NCI-H2029 treated with DMSO at 0.1 percent for 48 hours (cell line): ENCODE measurements around the gene ICAM3.

Experiments used
- DNase-seq: peaks from one replicate; lab custom pipeline; 2025; lab: John Stamatoyannopoulos, UW

Gene ICAM3

DNA sequence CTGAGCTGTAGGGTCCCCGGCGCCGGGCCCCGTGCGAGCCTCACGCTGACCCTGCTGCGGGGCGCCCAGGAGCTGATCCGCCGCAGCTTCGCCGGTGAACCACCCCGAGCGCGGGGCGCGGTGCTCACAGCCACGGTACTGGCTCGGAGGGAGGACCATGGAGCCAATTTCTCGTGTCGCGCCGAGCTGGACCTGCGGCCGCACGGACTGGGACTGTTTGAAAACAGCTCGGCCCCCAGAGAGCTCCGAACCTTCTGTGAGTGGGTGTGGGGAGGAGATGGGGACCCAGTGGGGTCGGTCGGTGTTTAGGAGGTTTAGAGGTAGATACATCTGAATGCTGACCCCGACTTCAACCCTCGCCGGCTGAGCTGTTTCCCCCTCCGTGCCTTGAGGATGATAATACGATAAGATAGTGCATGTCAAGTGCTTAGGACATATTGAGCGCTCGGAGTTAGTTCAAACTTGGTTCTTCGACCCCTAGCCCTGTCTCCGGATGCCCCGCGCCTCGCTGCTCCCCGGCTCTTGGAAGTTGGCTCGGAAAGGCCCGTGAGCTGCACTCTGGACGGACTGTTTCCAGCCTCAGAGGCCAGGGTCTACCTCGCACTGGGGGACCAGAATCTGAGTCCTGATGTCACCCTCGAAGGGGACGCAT is 47.7 kb downstream of the ICAM3 start:
- no peak for DNase-seq

DNA sequence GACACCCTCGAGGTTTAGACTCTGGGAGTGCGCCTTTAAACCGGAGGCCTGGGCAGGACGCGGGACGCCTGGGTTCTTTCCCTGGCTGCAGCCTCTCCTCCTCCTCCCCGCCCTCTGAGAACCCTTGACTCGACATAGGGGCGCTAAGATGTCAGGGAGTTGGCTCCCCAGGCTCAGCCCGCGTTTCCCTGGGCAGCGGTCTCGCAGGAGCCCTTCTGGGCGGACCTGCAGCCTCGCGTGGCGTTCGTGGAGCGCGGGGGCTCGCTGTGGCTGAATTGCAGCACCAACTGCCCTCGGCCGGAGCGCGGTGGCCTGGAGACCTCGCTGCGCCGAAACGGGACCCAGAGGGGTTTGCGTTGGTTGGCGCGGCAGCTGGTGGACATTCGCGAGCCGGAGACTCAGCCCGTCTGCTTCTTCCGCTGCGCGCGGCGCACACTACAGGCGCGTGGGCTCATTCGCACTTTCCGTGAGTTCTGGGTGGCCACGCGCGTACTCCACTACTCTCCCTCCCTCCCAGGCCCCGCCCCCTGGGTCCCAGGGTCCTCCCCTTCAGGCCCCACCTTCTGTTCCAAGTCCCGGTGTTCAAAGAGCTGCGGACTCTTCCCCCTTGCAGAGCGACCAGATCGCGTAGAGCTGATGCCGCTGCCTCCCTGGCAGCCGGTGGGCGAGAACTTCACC is 48.4 kb downstream of the ICAM3 start:
- DNase-seq: no peak

DNA sequence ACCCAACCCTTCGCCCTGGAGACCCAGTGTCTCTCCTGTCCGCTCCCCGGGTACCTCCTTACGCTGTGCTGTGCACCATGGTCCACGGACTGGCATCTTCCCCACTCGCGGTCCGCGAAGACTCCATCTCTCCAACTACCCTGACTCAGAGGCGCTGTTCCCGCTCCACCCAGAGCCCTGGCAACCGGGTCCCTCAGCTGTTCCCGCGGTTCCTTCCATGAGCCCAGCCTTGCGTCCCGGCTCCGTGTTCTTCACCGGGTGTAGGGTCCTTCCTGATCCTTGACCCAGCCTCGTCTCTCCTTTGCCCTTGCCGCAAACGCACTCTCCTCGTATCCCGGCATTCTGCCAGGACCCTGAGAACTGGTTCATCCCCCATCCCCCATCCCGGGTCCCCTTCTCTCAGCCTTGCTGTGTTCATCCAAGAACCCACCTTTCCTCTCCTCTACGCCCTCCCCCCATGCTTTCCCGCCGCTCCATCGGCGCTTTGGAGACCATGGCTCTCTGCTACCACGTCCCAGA is 49.0 kb downstream of the ICAM3 start:
- no peak for DNase-seq

DNA sequence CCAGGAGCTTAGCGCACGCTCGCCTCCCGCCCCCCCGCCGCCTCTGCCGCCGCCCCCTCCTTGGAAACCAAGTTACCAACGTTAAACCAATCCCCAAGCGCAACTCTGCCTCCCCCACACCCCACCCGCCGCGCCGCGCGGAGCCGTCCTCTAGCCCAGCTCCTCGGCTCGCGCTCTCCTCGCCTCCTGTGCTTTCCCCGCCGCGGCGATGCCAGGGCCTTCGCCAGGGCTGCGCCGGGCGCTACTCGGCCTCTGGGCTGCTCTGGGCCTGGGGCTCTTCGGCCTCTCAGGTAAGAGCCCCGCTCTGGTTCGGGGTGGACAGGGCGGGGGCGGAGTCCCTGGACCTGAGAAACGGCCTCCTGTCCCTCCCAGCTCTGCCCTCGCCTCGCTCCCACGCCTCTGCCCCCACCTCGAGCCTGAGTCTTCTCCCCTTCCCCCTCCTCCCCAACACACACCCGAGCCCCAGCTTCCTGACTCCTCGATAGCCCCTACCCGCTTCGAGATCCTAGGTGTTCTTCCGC is 49.5 kb downstream of the ICAM3 start, which contains the start of gene ICAM5:
Gene ICAM5, plus strand, starts transcription at position 117 of the 521 bp plus-strand sequence. Its CDS starts 92 bp downstream, at position 209.
- no peak for DNase-seq

DNA sequence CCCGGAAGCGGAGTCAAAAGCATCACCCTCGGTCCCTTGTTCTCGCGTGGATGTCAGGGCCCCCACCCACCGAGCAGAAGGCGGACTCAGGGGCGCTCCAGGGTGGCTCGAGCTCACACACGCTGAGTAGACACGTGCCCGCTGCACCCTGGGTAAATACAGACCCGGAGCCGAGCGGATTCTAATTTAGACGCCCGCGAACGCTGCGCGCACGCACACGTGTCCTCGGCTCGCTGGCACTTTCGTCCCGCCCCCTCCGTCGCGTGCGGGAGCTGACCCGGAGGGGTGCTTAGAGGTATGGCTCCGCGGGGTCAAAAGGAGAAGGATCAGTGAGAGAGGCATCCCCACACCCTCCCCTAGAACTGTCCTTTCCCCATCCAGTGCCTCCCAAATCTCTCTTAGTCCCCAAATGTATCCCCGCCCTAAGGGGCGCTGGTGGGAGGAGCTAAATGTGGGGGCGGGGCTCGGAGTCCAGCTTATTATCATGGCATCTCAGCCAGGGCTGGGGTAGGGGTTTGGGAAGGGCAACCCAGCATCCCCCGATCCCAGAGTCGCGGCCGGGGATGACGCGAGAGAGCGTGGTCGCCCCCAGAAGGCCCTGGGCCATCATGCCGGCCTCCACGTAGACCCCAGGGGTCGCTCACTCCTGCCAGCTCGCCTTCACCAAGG is 50.1 kb downstream of the ICAM3 start:
- no peak for DNase-seq

DNA sequence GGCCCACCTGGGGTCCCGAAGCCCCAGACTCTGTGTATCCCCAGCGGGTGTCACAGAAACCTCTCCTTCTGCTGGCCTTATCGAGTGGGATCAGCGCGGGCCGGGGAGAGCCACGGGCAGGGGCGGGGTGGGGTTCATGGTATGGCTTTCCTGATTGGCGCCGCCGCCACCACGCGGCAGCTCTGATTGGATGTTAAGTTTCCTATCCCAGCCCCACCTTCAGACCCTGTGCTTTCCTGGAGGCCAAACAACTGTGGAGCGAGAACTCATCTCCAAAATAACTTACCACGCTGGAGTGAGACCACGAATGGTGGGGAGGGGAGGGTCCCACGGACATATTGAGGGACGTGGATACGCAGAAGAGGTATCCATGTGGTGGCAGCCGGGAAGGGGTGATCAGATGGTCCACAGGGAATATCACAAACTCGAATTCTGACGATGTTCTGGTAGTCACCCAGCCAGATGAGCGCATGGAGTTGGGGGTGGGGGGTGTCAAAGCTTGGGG is 50.7 kb downstream of the ICAM3 start:
- no peak for DNase-seq

DNA sequence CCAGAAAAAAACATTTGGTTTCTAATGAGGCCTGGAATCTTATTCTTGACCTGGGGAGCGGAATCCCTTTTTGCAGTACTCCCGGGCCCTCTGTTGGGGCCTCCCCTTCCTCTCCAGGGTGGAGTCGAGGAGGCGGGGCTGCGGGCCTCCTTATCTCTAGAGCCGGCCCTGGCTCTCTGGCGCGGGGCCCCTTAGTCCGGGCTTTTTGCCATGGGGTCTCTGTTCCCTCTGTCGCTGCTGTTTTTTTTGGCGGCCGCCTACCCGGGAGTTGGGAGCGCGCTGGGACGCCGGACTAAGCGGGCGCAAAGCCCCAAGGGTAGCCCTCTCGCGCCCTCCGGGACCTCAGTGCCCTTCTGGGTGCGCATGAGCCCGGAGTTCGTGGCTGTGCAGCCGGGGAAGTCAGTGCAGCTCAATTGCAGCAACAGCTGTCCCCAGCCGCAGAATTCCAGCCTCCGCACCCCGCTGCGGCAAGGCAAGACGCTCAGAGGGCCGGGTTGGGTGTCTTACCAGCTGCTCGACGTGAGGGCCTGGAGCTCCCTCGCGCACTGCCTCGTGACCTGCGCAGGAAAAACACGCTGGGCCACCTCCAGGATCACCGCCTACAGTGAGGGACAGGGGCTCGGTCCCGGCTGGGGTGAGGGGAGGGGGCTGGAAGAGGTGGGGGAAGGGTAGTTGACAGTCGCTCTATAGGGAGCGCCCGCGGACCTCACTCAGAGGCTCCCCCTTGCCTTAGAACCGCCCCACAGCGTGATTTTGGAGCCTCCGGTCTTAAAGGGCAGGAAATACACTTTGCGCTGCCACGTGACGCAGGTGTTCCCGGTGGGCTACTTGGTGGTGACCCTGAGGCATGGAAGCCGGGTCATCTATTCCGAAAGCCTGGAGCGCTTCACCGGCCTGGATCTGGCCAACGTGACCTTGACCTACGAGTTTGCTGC is 52.4 kb downstream of the ICAM3 start, which contains the start of gene ICAM4:
Gene ICAM4, plus strand, starts transcription at position 153 of the 935 bp plus-strand sequence. Its CDS starts 58 bp downstream, at position 211.
- no peak for DNase-seq

DNA sequence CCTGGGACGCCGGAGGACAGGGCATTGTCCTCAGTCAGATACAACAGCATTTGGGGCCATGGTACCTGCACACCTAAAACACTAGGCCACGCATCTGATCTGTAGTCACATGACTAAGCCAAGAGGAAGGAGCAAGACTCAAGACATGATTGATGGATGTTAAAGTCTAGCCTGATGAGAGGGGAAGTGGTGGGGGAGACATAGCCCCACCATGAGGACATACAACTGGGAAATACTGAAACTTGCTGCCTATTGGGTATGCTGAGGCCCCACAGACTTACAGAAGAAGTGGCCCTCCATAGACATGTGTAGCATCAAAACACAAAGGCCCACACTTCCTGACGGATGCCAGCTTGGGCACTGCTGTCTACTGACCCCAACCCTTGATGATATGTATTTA is 54.0 kb downstream of the ICAM3 start:
- DNase-seq: no peak

DNA sequence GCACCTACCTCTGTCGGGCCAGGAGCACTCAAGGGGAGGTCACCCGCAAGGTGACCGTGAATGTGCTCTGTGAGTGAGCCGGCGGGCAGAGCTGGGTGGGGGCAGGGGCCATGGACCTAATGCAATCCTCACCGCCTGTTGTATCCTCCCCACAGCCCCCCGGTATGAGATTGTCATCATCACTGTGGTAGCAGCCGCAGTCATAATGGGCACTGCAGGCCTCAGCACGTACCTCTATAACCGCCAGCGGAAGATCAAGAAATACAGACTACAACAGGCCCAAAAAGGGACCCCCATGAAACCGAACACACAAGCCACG is 54.5 kb downstream of the ICAM3 start:
- no peak for DNase-seq

DNA sequence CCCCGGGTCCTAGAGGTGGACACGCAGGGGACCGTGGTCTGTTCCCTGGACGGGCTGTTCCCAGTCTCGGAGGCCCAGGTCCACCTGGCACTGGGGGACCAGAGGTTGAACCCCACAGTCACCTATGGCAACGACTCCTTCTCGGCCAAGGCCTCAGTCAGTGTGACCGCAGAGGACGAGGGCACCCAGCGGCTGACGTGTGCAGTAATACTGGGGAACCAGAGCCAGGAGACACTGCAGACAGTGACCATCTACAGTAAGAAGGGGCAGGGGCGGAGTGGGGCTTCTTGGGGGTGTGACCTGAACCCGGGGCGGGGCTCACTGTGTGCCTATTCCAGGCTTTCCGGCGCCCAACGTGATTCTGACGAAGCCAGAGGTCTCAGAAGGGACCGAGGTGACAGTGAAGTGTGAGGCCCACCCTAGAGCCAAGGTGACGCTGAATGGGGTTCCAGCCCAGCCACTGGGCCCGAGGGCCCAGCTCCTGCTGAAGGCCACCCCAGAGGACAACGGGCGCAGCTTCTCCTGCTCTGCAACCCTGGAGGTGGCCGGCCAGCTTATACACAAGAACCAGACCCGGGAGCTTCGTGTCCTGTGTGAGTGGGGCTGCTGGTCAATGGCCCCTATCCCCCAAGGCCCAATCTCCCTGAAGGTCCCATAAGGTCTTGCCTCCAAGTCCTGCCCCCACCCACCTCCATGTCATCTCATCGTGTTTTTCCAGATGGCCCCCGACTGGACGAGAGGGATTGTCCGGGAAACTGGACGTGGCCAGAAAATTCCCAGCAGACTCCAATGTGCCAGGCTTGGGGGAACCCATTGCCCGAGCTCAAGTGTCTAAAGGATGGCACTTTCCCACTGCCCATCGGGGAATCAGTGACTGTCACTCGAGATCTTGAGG is 55.1 kb downstream of the ICAM3 start:
- DNase-seq: no peak
